CD14-positive monocyte (primary cell): ENCODE measurements around the gene DNPEP. TPM values are rescaled to one million over a fixed set of nuclear protein-coding genes. Genes with fewer than 3 reads are reported as not detected.

ENCODE experiments used
- DNase-seq, 3 donors: peaks; one replicate each; pipeline ENCODE4 v3.0.0-alpha.2; 2011 to 2022
- H2AFZ ChIP-seq: 2 replicates; pipeline ENCODE4 v1.6.0; 2012; ENCODE audit warnings: mild to moderate bottlenecking, low read depth, low read length, inconsistent platforms; ENCODE audit not compliant: insufficient read depth, poor library complexity, severe bottlenecking
- H3K27ac ChIP-seq, 2 donors: 1 replicate in 1 of 2; 2 replicates in 1 of 2; pipeline ENCODE4 v1.5.1; 2012 to 2013; ENCODE audit warnings: low read length in 2 of 2, control low read depth in 1 of 2, inconsistent platforms in 1 of 2, low read depth in 1 of 2, mild to moderate bottlenecking in 1 of 2
- H3K27me3 ChIP-seq, 2 donors: one replicate each; pipeline versions ENCODE4 v1.6.0 to v1.6.1; 2011 to 2013; ENCODE audit warnings: low read length in 2 of 2; ENCODE audit not compliant: control insufficient read depth in 2 of 2, insufficient read depth in 2 of 2
- H3K36me3 ChIP-seq, 2 donors: replicated peaks in 1 of 2; 1 replicate in 1 of 2; 2 replicates in 1 of 2; pipeline versions ENCODE4 v1.5.1 to v1.6.1; 2012 to 2013; ENCODE audit warnings: low read length in 2 of 2, control low read depth in 1 of 2, inconsistent platforms in 1 of 2, mild to moderate bottlenecking in 1 of 2; ENCODE audit not compliant: insufficient read depth in 2 of 2, control insufficient read depth in 1 of 2
- H3K4me1 ChIP-seq, 2 donors: 1 replicate in 1 of 2; 2 replicates in 1 of 2; pipeline versions ENCODE4 v1.5.1 to v1.6.1; 2012 to 2013; ENCODE audit warnings: low read length in 2 of 2, control low read depth in 1 of 2, inconsistent platforms in 1 of 2, mild to moderate bottlenecking in 1 of 2, moderate library complexity in 1 of 2; ENCODE audit not compliant: insufficient read depth in 2 of 2, control insufficient read depth in 1 of 2
- H3K4me2 ChIP-seq: replicated peaks from 2 replicates; pipeline ENCODE3; 2012; ENCODE audit warnings: low read length, moderate library complexity, mild to moderate bottlenecking; ENCODE audit not compliant: poor library complexity, severe bottlenecking; ENCODE audit errors: extremely low read depth
- H3K4me3 ChIP-seq, 3 experiments: fragments of 200-600 bp in 1 of 3; sonication (generic) in 1 of 3; replicated peaks in 1 of 3; 1 replicate in 2 of 3; 2 replicates in 1 of 3; pipeline ENCODE4 v1.5.1; 2011 to 2013; ENCODE audit warnings: low read length in 3 of 3, mild to moderate bottlenecking in 3 of 3, control low read depth in 2 of 3, low read depth in 2 of 3, inconsistent platforms in 1 of 3, moderate library complexity in 1 of 3
- H3K79me2 ChIP-seq: 2 replicates; pipeline ENCODE4 v1.6.0; 2012; ENCODE audit warnings: mild to moderate bottlenecking, control low read depth, inconsistent platforms, low read length, moderate library complexity; ENCODE audit not compliant: insufficient read depth
- H3K9ac ChIP-seq: 2 replicates; pipeline ENCODE4 v1.6.0; 2017; ENCODE audit warnings: low read length, mild to moderate bottlenecking; ENCODE audit not compliant: insufficient read depth, poor library complexity, severe bottlenecking
- H3K9me3 ChIP-seq, 2 donors: replicated peaks in 1 of 2; 1 replicate in 1 of 2; 2 replicates in 1 of 2; pipeline versions ENCODE4 v1.5.1 to v1.6.1; 2012 to 2013; ENCODE audit warnings: low read length in 2 of 2, control low read depth in 1 of 2; ENCODE audit not compliant: control insufficient read depth in 1 of 2, insufficient read depth in 1 of 2
- H4K20me1 ChIP-seq: 2 replicates; pipeline ENCODE4 v1.6.0; 2012; ENCODE audit warnings: mild to moderate bottlenecking, low read length, control low read depth, moderate library complexity; ENCODE audit not compliant: insufficient read depth
- H3K27ac Mint-ChIP-seq, 7 donors: one replicate each; pipeline ENCODE4 v1.8.0; 2020; ENCODE audit warnings: mild to moderate bottlenecking in 7 of 7, mixed read lengths in 7 of 7, moderate library complexity in 6 of 7, inconsistent platforms in 2 of 7
- H3K27me3 Mint-ChIP-seq, 3 donors: one replicate each; pipeline ENCODE4 v1.8.0; 2021 to 2022; ENCODE audit warnings: low read depth in 3 of 3, mild to moderate bottlenecking in 3 of 3, mixed read lengths in 3 of 3, moderate library complexity in 3 of 3, inconsistent platforms in 1 of 3
- H3K36me3 Mint-ChIP-seq, 2 donors: one replicate each; pipeline ENCODE4 v1.8.0; 2020; ENCODE audit warnings: mixed read lengths in 2 of 2, inconsistent platforms in 1 of 2, mild to moderate bottlenecking in 1 of 2
- H3K4me1 Mint-ChIP-seq: one replicate; pipeline ENCODE4 v1.8.0; 2020; ENCODE audit warnings: mild to moderate bottlenecking, mixed read lengths
- H3K4me3 Mint-ChIP-seq, 2 donors: one replicate each; pipeline ENCODE4 v1.8.0; 2020; ENCODE audit warnings: mild to moderate bottlenecking in 2 of 2, mixed read lengths in 2 of 2, moderate library complexity in 1 of 2
- H3K9me3 Mint-ChIP-seq, 7 donors: one replicate each; pipeline ENCODE4 v1.8.0; 2020 to 2022; ENCODE audit warnings: mixed read lengths in 7 of 7, mild to moderate bottlenecking in 6 of 7, moderate library complexity in 6 of 7, inconsistent platforms in 2 of 7
- WGBS: methylation state at CpG from one replicate; pipeline ENCODE4 v1.1.5; 2013; ENCODE audit warnings: missing lambda C conversion rate; ENCODE audit not compliant: insufficient coverage; 5-methylcytosine and 5-hydroxymethylcytosine counted together
- intact Hi-C, 2 donors: fragments of 100-400 bp; cut with micrococcal nuclease; formaldehyde crosslinking; loops; one replicate each; pipeline versions ENCODE4 v1.15.0 to v1.15.1; 2023
- polyA plus RNA-seq, 3 donors: library from polyadenylated mRNA; depleted of rRNA in 1 of 3; unstranded in 2 of 3; stranded (reverse) in 1 of 3; fragments of 300-500 nt in 2 of 3; fragments of >200 nt in 1 of 3; fragmentation: Illumina TruSeq in 2 of 3; gene quantifications; 1 replicate in 2 of 3; 2 replicates in 1 of 3; pipeline ENCODE4 v1.2.3, GENCODE V29; 2012 to 2021
- TF ChIP-seq, protein P1 (sequence below): fragments of 200-600 bp; IDR thresholded peaks from one replicate; pipeline ENCODE4 v1.8.0; 2022; ENCODE audit warnings: antibody characterized with exemption, mild to moderate bottlenecking

Gene DNPEP
- polyA plus RNA-seq, 3 donors: 51.6 to 83.1 (median 60.6) TPM

DNA sequence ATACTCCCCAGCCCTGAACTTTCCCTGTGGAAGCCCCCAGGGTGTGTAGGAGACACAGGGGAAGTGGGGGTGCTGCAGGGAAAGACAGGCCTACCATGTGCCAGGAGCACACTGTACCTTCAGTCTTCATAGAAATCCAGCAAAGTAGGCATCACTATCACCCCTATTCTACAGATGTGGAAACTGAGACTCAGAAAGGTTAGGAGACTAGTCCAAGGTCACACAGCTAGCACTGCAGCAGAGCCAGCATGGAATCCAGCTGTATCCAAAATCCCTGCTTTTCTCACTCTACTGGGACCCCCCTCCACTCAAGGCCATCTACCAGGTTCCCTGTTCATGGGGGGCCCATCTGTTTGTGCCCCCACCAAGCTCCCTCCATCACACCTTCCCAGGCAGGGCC, 6.8 kb downstream of the DNPEP start:
- intact Hi-C loops: no loop called here
- peaks cover 0 to 2% (median 0%) of the 10 kb centered on the region in 3 donors for H3K27me3 Mint-ChIP-seq
- Histone ChIP-seq H3K79me2 (no peaks in the 10 kb centered on the region), H3K27ac (no peak overlapping the region), H2AFZ (no peak overlapping the region), H3K4me2 (no peak overlapping the region), H3K4me1 (no peaks in the 10 kb centered on the region), H3K27me3 (no peaks in the 10 kb centered on the region), H3K9ac (no peak overlapping the region), H3K9me3 (no peaks in the 10 kb centered on the region), H4K20me1 (no peaks in the 10 kb centered on the region), H3K4me3 (no peak overlapping the region), H3K36me3 (peaks cover 55 to 67% of the 10 kb centered on the region in 2 donors)
- peaks cover 67 to 73% of the 10 kb centered on the region in 2 donors for H3K36me3 Mint-ChIP-seq
- TF ChIP-seq, protein P1, sequence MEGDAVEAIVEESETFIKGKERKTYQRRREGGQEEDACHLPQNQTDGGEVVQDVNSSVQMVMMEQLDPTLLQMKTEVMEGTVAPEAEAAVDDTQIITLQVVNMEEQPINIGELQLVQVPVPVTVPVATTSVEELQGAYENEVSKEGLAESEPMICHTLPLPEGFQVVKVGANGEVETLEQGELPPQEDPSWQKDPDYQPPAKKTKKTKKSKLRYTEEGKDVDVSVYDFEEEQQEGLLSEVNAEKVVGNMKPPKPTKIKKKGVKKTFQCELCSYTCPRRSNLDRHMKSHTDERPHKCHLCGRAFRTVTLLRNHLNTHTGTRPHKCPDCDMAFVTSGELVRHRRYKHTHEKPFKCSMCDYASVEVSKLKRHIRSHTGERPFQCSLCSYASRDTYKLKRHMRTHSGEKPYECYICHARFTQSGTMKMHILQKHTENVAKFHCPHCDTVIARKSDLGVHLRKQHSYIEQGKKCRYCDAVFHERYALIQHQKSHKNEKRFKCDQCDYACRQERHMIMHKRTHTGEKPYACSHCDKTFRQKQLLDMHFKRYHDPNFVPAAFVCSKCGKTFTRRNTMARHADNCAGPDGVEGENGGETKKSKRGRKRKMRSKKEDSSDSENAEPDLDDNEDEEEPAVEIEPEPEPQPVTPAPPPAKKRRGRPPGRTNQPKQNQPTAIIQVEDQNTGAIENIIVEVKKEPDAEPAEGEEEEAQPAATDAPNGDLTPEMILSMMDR: no peak
- H3K4me3 Mint-ChIP-seq: no peak overlapping the region
- no peak for DNase-seq
- peak overlapping the region in 2 of 7 donors; percentile 37 to 48 for H3K27ac Mint-ChIP-seq
- no peaks in the 10 kb centered on the region for H3K9me3 Mint-ChIP-seq
- peaks cover 3% of the 10 kb centered on the region for H3K4me1 Mint-ChIP-seq

DNA sequence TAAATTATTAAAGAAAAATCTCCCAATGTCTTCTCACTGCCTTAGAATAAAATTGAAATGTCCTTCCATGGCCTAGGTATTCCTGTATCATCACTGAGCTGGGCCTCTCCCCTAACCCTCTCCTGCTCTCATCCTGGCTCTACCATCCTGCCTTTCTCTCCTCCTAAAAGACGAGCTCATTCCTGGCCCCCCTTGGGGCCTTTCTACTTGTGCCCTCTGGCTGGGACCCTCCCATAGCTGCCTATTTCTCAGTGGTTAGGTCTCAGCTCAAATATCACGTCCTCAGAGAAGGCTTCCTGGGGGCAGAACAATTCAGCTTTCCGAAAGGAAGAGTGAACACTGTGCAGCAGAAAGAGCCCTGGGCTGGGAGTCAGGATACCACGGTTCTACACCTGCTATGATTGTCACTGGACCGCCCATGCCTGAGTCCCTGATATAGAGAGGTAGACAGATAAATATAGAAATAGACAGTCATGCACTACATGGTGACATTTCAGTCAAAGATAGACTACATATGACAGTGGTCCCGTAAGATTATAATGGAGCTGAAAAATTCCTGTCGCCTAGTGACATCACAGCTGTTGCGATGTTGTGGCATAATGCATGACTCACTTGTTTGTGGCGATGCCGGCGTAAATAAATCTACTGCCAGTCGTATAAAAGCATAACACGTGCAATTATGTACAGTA, 9.4 kb downstream of the DNPEP start:
- H3K27ac Mint-ChIP-seq: no peak overlapping the region
- TF ChIP-seq, protein P1: no peak
- Histone ChIP-seq H3K4me2 (no peak overlapping the region), H3K4me1 (no peaks in the 10 kb centered on the region), H2AFZ (no peak overlapping the region), H3K9ac (no peak overlapping the region), H3K79me2 (no peaks in the 10 kb centered on the region), H3K9me3 (no peaks in the 10 kb centered on the region), H4K20me1 (no peaks in the 10 kb centered on the region), H3K4me3 (no peak overlapping the region), H3K27ac (no peak overlapping the region), H3K36me3 (peaks cover 50 to 59% of the 10 kb centered on the region in 2 donors), H3K27me3 (no peaks in the 10 kb centered on the region)
- 97% methylated on average over 10 of the region's 13 CpGs for WGBS
- H3K36me3 Mint-ChIP-seq: peaks cover 59 to 70% of the 10 kb centered on the region in 2 donors
- no peaks in the 10 kb centered on the region for H3K27me3 Mint-ChIP-seq
- H3K4me1 Mint-ChIP-seq: no peaks in the 10 kb centered on the region
- intact Hi-C loops: no loop called here
- no peak overlapping the region for H3K4me3 Mint-ChIP-seq
- H3K9me3 Mint-ChIP-seq: no peaks in the 10 kb centered on the region
- no peak for DNase-seq
